ENCODE data around the gene BEND6.
"Not testable (repeated sequence)": the region's sequence is repeated elsewhere in the genome, so short reads cannot be mapped to it uniquely, and the experiment has no call there.

BEND6 gene

GRCh38 chr6:57004292-57004691 is 49.4 kb downstream of the BEND6 start:
- no peak overlapping the region for H3K4me3 ChIP-seq (ENCODE audit: low read depth, low read length)
- TF ChIP-seq, protein P1, sequence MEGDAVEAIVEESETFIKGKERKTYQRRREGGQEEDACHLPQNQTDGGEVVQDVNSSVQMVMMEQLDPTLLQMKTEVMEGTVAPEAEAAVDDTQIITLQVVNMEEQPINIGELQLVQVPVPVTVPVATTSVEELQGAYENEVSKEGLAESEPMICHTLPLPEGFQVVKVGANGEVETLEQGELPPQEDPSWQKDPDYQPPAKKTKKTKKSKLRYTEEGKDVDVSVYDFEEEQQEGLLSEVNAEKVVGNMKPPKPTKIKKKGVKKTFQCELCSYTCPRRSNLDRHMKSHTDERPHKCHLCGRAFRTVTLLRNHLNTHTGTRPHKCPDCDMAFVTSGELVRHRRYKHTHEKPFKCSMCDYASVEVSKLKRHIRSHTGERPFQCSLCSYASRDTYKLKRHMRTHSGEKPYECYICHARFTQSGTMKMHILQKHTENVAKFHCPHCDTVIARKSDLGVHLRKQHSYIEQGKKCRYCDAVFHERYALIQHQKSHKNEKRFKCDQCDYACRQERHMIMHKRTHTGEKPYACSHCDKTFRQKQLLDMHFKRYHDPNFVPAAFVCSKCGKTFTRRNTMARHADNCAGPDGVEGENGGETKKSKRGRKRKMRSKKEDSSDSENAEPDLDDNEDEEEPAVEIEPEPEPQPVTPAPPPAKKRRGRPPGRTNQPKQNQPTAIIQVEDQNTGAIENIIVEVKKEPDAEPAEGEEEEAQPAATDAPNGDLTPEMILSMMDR (IDR thresholded peaks at IDR 0.05; ENCODE audit: low read depth, low read length, missing control alignments), result no peak
- DNase-seq (ENCODE audit: low read depth), result no peak
- in situ Hi-C loops (cut with HindIII; ENCODE audit: low sequenced_read_pairs), result no loop called here

GRCh38 chr6:57006101-57006500 is 51.2 kb downstream of the BEND6 start:
- DNase-seq (ENCODE audit: low read depth), result no peak
- TF ChIP-seq, protein P1 (IDR thresholded peaks at IDR 0.05; ENCODE audit: low read depth, low read length, missing control alignments), result no peak
- in situ Hi-C loops (cut with HindIII; ENCODE audit: low sequenced_read_pairs), result no loop called here
- no peak overlapping the region for H3K4me3 ChIP-seq (ENCODE audit: low read depth, low read length)

DNA sequence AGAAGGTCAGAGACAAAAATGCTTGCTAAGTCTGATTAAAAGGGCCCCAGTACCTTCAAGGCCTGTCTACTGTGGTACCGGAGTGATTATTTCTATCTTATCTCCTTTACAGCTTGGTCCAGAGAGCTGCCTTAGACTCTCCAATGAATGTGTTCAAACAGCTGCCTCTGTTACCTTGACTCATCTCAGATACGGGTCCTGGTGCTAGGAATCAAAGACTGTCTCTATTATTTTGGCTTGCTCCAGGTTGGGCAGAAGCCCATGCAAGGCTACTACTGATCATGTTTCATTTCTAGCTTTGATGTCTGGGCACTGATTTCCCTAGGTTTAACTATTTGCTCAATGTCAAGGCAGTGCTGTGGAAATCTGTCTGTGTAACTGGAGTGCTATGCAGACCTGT is 53.2 kb downstream of the BEND6 start:
- DNase-seq (ENCODE audit: low read depth); in situ Hi-C loops (cut with HindIII; ENCODE audit: low sequenced_read_pairs); H3K4me3 ChIP-seq (ENCODE audit: low read depth, low read length): not testable (repeated sequence)

GRCh38 chr6:57013521-57013926 is 58.6 kb downstream of the BEND6 start:
- H3K4me3 ChIP-seq (ENCODE audit: low read depth, low read length), result no peak overlapping the region
- DNase-seq (ENCODE audit: low read depth), result peak; percentile 67
- in situ Hi-C loops (cut with HindIII; ENCODE audit: low sequenced_read_pairs), result no loop called here

DNA sequence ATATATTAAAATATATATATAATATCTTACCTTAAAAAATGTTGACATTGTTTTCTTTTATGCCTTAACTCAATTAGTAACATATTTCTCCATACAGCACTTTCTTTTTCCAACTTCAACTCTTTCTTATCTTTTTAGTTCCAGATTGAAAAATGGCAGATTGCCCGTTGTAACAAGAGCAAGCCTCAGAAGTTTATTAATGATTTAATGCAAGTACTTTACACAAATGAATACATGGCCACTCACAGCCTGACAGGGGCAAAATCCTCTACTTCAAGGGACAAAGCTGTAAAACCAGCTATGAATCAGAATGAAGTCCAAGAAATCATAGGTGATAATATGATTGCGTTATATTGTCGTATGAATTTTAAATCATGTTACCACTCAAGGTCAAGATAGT is 62.2 kb downstream of the BEND6 start:
- DNase-seq (ENCODE audit: low read depth), result no peak
- TF ChIP-seq, protein P1 (IDR thresholded peaks at IDR 0.05; ENCODE audit: low read depth, low read length, missing control alignments), result no peak
- in situ Hi-C loops (cut with HindIII; ENCODE audit: low sequenced_read_pairs), result no loop called here
- no peak overlapping the region for H3K4me3 ChIP-seq (ENCODE audit: low read depth, low read length)

More at GRCh38 chr6:57013521-57013926, 58.6 kb downstream of the BEND6 start:
- TF ChIP-seq, protein P1 (IDR thresholded peaks at IDR 0.05; ENCODE audit: low read depth, low read length, missing control alignments), result no peak

- H3K4me3 ChIP-seq (ENCODE audit: low read depth, low read length), result no peak overlapping the region
- TF ChIP-seq, protein P1 (IDR thresholded peaks at IDR 0.05; ENCODE audit: low read depth, low read length, missing control alignments), result no peak
- in situ Hi-C loops (cut with HindIII; ENCODE audit: low sequenced_read_pairs), result no loop called here
- no peak for DNase-seq (ENCODE audit: low read depth)
These were observed 62.9 kb downstream of the BEND6 start for GRCh38 chr6:57017841-57018240.

DNA sequence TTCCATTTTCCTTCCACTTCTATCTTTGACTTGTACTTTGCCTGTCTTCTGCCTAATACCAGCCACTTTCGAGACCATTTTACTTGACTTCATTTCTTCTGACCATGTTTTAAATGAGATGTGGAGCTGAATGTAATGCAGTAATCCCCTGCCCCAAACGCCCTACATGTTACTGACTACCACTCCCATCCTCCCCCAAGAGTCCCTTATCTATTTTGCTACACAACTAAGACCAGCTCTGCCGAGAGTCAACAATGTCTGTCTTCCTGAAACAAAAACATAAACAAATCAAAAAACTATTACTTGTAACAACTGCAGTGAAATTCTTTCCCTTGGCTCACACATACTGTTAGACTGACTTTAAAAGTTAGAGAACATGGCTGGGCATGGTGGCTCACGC is 64.5 kb downstream of the BEND6 start:
- DNase-seq (ENCODE audit: low read depth), result no peak
- in situ Hi-C loops (cut with HindIII; ENCODE audit: low sequenced_read_pairs), result no loop called here
- TF ChIP-seq, protein P1 (IDR thresholded peaks at IDR 0.05; ENCODE audit: low read depth, low read length, missing control alignments), result no peak
- no peak overlapping the region for H3K4me3 ChIP-seq (ENCODE audit: low read depth, low read length)

Measured in astrocyte of the cerebellum (primary cell).